HG03378 (cell line): Measurements from ENCODE around the gene CCND1.

Experiments used
- ATAC-seq: cut with Tn5 transposase; IDR thresholded peaks from one replicate; pipeline ENCODE4 v1.9.1; 2021; ENCODE audit warnings: mild to moderate bottlenecking, moderate library complexity; ENCODE audit not compliant: unreplicated experiment

Gene CCND1

GRCh38 chr11:69664901-69665300, 23.9 kb downstream of the CCND1 start:
- ATAC-seq: no peak

DNA sequence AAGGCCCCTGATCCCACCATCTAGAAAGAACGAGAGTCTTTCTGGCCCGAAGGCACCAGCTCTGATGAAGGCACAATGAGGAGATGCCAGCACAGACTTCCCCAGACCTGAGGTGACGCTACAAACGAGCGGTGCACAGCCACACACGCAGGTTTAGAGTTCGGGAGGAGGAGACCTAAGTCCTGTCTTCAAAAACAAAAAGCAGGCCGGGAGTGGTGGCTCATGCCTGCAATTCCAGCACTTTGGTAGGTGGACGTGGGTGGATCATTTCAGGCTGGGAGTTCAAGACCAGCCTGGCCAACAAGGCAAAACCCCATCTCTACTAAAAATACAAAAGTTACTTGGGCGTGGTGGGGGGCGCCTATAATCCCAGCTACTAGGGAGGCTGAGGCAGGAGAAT, 24.7 kb downstream of the CCND1 start:
- ATAC-seq: no peak

DNA sequence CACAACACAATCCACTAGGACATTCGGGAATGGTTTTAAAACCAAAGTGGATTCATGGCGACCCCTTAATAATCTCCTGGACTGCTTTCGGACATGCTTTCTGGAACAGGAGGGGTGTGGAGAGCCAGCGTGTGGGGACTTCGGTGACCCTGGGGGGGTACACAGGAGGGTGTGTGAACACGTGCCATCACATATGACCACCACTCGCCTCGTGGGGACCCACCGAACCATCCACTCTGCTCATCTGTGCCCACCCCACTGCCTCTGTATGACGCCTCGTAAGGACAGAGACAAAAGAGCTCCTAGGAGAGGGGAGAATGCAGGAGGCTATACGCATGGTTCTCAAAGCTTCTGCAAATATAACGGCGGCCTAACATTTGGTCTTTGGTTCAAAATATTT, 25.3 kb downstream of the CCND1 start:
- ATAC-seq: no peak

DNA sequence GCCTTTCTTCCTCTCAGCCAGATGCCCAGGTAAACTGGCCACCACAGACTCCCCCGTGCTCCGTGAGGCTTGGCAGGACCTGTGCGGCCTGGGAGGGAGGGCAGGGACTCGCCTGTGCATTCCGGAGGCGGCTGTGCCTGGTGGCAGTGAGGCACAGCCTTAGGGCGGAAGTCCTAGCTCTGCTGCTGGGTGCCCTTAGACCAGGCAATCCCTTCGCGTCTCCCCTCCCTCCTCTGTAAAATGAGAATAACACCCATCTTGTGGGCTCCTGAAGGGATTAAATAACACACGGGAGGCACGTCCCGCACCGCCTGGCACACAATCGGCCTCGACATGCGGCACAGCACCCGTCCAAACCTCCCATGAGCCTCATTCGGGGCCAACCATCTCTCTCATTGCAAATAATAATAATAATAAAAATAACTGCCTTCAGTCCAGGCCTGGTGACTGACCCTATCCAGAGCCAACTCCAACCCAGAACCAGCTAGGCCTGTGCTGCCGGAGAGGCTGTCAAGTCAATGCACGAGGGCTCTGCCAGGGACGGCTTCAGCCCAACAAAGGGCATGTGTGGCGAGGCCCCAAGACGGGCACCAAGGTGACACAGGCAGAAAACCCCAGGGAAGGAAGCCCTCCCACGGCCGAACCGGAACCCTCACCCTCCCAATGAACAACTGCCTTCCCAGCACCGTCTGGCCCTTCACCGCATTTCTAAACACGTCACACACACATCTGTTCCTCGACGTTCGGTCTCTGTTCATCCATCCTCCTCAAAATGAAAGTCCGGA, 26.0 kb downstream of the CCND1 start:
- ATAC-seq: no peak

DNA sequence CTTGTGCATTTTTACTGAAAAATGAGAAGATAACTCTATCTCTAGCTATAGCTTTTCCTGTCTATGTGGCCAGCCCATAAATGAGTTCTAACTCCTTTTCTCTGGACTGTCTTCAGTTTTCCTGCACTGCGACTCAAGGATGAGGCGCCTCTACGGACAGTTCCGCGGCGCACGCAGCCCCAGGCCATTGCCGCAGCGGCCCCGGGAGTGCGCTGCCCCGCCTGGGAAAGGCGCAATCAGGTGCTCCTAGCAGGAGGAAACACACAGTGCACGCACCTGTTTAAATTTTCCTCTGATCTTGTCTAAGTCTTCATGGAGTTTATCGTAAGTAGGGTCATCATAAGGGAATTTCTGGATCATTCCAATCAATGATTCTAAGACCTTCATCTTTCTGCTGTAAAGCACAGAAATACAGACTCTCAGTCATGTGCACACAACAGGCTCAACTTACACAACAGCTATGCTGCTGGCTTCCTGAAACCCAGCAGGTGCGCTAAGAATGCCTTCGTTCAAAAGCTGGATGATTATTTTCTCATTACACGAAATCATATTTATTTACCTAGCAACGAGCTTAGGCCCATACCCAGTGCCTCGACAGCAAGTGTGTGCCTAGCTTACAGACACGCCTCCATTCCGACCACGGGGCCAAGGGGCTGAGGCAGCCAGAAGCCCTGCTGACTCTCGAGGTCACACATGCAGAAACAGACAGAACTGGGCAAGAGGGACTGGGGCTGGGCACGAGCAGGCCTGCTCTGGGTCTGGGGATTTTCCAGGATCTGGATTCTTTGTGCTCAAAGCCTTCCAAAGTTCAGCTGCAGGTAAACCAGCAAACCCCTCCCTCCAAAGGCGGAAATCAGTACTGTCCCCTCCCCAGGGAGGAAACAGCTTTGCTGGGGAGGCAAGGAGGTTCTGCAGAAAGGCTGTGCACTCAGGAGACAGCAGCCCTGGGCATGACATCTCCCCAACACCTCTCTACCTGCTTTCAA, 27.0 kb downstream of the CCND1 start:
- no peak for ATAC-seq

DNA sequence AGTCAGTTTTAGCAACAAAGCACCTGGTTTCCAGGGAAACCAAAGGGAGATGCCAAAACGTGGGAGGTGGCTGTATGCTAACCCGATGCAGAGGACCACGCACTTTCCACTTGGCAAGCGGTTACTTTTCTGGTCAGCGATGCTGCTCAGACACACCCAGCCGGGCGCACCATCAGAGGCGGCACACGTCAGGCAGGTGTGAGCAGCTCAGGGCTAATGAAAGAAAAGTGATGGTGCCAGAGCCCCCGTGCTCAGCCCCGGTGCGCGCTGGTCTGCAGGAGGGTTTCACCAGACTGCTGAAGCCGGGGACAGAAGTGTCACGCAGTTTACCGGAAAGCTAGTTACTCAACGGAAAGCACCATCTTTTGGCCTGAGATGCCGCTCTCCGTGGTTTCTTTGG, 28.5 kb downstream of the CCND1 start:
- no peak for ATAC-seq

GRCh38 chr11:69670158-69670845, 29.3 kb downstream of the CCND1 start:
- no peak for ATAC-seq

DNA sequence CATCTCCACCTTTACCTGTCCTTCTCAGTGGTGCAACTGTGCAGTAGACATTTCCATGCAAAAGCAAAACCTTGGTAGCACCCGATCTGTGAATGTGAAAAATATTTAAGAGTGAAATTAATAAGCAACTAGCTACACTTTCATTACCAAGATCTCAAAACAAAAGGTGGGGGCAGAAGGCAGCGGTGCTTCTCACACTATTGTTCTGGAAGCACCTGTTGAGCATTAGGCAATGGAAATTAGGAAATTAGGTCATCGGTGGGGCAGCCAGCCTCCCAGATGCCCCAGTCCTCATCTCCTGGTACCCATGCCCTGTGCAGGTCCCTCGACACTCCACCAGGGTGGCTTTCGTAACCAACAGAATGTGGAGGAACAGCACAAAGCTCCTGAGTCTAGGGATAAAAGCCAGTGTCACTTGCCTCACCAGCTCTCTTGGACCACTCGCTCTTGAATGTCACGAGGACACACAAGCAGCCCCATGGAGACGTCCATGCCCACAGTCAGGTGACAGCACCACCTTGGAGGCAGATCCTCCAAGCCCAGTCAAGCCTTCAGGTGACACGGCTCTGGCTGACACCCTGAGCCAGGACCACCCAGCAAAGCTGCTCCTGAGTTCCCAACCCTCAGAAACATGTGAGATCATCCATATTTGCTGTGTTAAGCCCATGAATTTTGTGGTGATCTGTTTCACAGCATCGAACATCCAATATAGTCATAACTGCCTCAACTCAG, 30.9 kb downstream of the CCND1 start:
- ATAC-seq: no peak

DNA sequence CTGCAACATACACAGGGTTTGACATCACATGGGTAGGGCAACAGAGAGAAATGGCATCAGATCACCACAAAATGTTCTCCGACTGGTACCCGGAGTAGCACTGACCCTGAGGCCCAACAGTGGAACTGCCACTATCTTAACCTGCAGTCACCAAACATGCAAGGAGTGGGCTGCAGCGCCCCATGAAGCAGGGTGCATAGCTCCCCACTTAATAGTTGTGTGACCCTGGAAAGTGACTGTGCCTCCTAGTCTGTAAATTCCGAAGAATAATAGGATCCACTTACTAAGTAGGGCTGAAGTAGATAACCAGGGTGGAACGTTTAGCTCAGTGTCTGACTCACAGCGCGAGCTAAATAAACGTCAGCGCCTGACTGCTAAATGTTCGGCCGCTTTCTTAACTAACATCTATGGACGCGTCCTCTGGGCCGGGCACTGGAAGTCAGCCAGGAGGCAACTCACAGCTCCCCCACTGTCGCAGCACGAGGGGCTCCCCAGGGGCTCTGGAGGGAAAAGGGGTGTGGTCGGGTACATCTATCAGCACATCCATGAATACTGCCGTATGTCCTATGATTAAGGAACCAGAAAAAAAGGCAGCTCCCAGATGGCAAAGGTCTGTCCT, 33.4 kb downstream of the CCND1 start:
- peak; percentile 16 for ATAC-seq

- peak; percentile 64 for ATAC-seq
Observed at GRCh38 chr11:69674886-69675714, 34.1 kb downstream of the CCND1 start, which contains the start of gene LTO1. LTO1 (minus strand) TSS chr11:69675353; CDS start chr11:69675239, 114 bp downstream.

DNA sequence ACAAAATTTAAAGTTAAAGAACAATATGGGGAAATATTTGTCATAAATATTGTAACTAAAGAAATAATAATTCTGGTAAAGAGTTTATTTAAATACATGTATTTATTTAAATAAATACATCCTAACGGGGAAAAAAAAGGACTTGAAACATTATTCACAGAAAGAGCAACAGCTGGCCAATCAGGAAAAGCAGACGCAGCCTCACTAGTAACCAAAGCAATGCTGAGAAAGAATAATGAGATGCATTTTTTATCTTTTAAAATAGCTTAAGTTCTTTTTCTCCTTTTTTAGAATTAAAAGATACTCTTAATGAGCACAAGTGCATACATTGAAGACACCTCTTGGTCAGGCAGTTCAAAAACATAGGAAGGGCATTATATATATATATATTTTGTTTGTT, 36.8 kb downstream of the CCND1 start:
- ATAC-seq: no peak

- ATAC-seq: no peak
Observed at GRCh38 chr11:69680688-69681087, 39.7 kb downstream of the CCND1 start.

DNA sequence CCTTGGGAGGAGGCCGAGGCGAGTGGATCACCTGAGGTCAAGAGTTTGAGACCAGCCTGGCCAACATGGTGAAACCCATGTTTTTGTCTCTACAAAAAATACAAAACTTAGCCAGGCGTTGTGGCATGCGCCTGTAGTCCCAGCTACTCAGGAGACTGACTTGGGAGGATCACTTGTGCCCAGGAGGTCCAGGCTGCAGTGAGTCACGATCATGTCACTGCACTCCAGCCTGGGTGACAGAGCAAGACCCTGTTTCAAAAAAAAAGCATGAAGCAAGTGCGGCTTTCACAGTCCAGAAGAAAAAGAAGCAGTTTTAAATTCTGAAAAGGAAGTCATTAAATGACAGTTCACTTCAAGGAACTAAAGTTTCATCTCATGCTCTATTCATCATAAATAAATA, 41.3 kb downstream of the CCND1 start:
- ATAC-seq: no peak

- no peak for ATAC-seq
Observed at GRCh38 chr11:69682681-69683326, 41.8 kb downstream of the CCND1 start.

- no peak for ATAC-seq
Observed at GRCh38 chr11:69683764-69684333, 42.9 kb downstream of the CCND1 start.

DNA sequence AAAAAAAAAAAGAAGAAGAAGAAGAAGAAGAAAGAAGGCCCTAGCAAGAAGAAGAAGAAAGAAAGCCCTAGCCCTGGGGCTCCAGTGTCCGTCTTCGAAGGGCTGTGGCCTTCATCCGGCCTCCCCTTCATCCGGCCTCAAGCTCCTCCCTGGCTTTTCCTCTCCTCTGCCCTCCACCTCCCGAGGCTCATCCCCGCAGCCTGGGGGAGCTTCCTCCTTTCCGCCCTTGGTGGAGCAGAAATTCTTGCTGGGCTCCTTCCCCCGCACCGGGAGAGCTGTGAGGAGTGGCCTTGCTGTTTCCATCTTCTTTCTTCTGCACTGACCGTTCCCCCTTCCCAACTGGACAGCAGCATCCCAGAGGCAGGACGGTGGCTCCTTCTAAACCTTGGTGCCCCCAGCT, 43.7 kb downstream of the CCND1 start:
- ATAC-seq: no peak

- ATAC-seq: no peak
Observed at GRCh38 chr11:69685348-69685747, 44.4 kb downstream of the CCND1 start.

DNA sequence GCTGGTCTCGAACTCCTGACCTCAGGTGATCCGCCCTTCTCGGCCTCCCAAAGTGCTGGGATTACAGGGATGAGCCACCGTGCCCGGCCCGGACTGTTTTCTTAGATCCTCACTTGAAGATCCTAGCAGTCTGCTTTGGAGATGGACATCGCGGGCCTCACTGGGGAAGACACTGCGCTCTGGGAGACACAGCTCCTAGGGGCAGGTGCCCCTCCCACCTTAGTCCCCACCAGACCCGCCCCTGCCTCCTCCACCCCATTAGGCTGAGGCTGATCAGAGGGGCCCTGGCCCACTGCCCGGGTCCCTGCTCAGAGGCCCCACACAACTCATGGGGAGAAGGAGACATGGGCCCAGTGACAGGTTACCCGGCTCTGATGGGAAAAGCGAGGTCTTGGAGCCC, 45.5 kb downstream of the CCND1 start:
- no peak for ATAC-seq
